Body of pancreas (tissue), 4 donors: ENCODE results near the gene CLVS2.

Experiments used
- CTCF ChIP-seq, 7 experiments: fragments of 450-650 bp in 4 of 7; fragments of 200-600 bp in 3 of 7; sonication (generic) in 3 of 7; IDR thresholded peaks; one replicate each; pipeline ENCODE4 v1.5.1; 2016 to 2019; ENCODE audit warnings: antibody characterized with exemption in 7 of 7
- POLR2A ChIP-seq, 3 donors: fragments of 450-650 bp; IDR thresholded peaks; one replicate each; pipeline ENCODE4 v1.6.1; 2016; ENCODE audit warnings: antibody characterized with exemption in 3 of 3, mild to moderate bottlenecking in 2 of 3

- TF ChIP-seq POLR2A (IDR thresholded peaks at IDR 0.05) (no peak), CTCF (IDR thresholded peaks at IDR 0.05) (no peak)
Observed at GRCh38 chr6:123053602-123054225, 57.7 kb downstream of the CLVS2 start.
